HG03064 (cell line): ENCODE data around the gene STEAP3.
"Not testable (repeated sequence)": the region's sequence is repeated elsewhere in the genome, so short reads cannot be mapped to it uniquely, and the experiment has no call there.

ENCODE experiments used
- ATAC-seq: cut with Tn5 transposase; IDR thresholded peaks from one replicate; pipeline ENCODE4 v1.9.1; 2021; ENCODE audit warnings: low read depth; ENCODE audit not compliant: unreplicated experiment

Gene STEAP3

DNA sequence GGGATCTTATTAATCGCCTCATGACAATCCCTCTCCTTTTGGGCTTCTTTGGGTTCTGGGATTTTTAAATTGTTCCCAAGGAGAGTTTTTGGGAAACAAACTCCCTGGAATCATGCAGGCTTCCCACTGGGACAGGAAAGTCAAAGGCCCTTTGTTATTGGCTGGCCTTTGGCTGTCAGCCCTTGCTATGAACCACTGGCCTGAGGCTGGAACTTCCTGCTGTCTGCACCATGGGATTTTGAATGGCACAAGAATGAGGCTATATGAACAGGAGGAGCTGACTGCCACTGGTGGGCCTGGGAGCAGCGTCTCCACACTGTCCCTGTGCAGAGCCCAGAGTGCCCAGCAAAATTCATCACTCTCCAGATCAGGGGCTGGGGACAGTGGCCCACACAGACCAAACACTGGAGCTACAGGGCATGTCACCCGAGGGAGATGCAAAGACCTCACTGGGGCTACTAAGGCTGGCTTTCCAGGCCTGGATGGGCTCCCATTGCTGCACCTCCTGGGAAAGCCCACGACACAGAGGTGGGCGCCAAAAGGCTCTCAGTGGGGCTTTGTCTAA is 35.7 kb downstream of the STEAP3 start:
- no peak for ATAC-seq

DNA sequence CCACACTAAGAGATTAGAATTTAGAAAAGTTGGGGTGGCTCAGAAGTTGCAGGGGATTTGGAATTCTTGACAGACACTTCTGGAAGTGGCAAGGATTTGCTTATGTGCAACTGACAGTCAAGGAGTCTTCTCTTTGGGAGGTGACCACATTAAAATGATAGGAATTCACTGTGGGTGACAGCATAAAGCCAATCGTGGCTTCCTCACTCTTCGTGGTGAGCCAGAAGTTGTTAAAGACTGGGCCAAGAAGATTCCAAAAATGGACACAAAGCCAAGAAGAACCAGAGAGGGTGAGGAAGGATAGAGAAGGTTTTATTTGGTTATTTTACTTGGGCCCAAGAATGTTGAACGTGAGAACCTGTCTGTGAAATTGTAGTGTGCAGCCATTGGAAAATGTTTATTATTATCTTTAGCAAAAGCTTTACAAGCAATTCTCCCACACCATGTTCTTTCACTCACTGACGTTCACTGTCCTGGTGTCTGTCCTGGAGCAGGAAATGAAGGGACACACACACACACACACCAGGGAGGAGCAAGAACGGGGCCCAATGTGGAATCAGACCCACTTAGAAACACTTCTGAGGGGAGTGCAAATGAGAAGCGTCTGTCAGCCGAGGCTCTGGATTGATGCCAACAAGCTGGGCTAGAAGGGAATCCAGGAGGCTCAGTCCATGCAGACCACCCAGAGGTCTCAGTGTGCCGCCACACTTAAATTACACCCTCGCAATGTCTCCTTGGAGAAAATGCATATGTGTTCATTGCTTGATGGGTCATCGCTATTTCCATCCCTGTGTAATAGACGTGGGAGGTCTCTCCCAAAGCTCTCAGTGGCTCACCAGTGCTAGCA is 37.2 kb downstream of the STEAP3 start:
- ATAC-seq: no peak

DNA sequence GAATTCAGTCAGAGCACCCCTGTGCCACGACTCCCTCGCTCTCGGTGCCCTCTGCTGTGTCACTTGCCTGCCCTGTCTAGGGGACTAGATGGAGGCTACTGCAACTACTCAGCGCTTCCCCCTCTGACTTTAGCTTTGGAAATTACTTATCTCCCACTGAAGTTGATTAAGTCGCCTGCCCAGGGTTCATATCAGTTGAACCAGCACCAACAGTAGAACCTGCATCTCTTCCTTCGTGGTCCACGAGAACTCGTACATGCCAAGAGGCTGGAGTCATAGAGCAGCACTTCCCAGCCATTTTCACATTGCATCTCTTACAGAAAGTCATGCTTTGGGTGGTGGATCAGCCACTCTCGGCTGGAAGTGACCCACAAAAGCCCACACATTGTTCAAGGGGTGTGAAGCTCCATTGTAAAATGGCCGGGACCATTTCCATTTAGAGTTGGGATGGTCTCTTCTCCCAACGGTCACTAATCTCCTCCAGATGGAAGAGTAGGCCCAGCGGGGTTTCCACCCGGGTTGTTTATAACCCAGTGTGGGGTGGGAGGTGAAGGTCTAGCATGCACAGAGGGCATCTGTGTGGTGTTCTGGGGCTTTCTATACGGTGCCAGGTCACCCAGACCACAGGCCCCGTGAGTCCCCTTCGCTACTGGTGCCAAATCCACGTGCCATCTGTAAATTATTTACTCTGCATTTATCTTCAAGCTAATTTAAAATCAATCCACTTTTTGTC is 38.0 kb downstream of the STEAP3 start:
- no peak for ATAC-seq

DNA sequence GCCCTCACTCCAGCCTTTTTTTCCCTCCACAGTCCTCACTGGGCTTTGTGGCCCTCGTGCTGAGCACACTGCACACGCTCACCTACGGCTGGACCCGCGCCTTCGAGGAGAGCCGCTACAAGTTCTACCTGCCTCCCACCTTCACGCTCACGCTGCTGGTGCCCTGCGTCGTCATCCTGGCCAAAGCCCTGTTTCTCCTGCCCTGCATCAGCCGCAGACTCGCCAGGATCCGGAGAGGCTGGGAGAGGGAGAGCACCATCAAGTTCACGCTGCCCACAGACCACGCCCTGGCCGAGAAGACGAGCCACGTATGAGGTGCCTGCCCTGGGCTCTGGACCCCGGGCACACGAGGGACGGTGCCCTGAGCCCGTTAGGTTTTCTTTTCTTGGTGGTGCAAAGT is 39.4 kb downstream of the STEAP3 start:
- ATAC-seq: no peak

DNA sequence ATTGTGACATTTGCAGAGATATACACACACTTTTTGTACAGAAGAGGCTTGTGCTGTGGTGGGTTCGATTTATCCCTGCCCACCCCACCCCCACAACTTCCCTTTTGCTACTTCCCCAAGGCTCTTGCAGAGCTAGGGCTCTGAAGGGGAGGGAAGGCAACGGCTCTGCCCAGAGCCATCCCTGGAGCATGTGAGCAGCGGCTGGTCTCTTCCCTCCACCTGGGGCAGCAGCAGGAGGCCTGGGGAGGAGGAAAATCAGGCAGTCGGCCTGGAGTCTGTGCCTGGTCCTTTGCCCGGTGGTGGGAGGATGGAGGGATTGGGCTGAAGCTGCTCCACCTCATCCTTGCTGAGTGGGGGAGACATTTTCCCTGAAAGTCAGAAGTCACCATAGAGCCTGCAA is 40.0 kb downstream of the STEAP3 start:
- no peak for ATAC-seq

DNA sequence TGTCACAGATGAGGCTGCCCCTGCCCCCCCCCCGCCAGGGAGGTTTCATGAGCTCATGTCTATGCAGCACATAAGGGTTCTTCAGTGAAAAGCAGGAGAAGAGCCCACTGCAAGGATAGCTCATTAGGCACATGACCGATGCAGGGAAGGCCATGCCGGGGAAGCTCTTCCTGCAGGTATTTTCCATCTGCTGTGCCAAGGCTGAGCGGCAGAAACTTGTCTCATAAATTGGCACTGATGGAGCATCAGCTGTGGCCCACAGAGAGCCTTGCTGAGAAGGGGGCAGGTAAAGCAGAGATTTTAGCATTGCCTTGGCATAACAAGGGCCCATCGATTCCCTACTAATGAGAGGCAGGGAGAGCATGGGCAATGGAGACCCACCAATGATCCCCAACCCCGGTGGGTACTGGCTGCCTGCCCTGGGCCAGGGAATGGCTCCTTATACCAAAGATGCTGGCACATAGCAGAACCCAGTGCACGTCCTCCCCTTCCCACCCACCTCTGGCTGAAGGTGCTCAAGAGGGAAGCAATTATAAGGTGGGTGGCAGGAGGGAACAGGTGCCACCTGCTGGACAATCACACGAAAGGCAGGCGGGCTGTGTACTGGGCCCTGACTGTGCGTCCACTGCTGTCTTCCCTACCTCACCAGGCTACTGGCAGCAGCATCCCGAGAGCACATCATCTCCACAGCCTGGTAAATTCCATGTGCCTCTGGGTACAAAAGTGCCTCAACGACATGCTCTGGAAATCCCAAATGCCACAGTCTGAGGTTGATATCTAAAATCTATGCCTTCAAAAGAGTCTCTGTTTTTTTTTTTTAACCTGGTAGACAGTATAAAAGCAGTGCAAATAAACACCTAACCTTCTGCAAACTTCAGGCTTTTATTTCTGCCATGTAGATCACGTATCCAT is 41.4 kb downstream of the STEAP3 start:
- ATAC-seq: peak; percentile 98

DNA sequence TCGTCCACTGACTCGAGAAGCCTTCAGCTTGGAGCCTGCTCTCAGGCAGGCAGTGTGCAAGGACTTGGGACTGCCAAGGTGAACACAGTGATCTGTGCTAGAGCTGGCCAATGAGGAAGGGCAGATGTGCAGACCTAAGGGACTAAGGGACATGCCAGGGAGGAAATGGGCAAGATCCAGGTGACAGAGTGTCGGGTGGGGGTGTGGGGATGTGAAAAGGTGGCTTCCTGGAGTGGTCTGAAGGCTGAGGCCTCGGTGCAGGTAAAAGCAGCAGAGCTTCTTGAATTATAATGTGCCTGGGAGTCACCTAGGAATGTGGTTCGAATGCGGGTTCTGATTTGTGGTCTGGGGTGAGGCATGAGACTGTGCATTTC is 42.0 kb downstream of the STEAP3 start:
- ATAC-seq: no peak

DNA sequence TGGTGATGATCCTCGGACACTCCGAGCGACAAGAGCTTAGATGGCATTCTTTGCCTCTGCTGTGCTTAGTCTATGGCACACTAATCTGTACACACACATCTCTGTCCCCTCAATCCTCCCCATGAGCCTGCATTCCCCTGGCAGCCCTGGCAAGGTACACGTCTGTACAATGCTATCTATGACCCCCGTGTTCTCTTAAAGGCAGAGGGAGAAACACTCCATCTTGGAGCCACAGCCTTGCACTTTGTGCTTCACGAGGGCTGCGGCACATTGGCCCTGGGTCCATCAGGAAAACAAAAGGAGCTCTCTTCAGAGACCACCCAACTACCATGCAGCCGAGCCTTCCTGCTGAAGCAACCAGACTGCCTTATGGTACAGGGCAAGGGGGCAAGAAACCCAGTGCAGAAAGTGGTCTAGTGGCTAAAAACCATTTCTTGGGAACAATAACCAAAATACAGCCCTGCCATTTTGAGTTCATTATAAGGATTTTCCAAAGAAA is 42.5 kb downstream of the STEAP3 start:
- ATAC-seq: no peak

DNA sequence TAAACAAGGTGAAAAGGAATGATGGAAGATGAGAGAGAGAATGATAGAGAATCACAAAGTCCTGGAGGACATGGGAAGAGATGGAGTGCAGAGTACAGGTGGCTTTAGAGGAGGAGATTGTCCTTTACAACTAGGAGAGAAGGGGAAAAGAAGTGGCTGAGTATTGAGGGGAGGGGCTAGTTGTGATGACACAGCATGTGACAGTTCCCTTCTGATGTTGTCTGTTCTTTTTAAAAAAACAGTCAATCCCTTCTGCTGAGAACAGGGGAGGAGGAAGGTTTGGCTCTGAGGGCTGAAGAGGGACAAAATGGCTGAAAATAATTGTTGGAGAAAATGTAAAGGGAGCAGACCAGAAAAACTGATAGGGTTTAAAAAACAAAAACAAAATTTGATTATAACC is 44.0 kb downstream of the STEAP3 start:
- ATAC-seq: no peak

DNA sequence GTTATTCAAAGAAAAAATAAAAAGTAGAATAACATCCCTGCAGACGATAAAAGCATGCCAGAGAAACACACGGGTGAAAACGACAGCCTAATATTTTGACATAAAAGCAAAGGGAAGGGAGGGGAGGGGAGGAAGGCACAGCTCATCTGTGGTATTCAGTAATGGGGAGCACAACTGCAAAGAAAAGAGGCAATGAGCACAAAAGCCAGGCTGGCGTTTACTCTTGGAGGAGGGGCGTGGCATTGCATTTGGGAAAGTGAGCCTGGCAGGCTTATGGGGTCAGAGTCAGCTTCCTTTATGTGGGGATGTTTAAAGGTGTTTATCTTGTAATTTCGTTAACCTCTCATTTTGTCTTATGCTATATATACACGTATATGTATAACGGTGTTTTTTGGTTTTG is 53.2 kb downstream of the STEAP3 start:
- no peak for ATAC-seq

DNA sequence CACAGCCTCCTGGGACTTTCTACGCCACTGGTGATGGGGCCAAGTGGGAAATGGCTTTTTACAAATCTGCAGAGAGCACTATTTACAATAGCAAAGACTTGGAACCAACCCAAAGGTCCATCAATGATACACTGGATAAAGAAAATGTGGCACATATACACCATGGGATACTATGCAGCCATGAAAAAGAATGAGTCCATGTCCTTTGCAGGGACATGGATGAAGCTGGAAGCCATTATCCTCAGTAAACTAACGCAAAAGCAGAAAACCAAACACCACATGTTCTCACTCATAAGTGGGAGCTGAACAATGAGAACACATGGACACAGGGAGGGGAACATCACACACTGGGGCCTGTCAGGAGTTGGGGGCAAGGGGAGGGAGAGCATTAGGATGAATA is 54.8 kb downstream of the STEAP3 start:
- not testable (repeated sequence) for ATAC-seq

DNA sequence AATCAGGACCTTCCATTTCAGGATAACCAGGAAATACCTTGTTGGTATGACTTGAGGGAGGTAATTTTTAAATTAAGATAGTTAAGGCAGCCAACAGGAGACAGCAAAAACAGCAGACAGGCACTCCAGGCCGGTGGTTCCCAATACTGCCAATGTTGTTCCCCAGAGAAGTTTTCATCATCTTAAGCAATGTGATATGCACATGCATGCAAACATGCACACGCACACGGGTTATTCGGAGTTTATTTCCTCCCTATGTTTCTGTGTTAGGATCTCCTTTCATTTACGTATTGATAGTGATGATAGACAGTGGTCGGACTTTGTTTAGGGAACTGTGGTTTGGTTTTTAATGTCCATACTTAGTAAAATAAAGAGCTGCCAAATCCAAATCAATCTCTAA is 55.3 kb downstream of the STEAP3 start:
- ATAC-seq: no peak

DNA sequence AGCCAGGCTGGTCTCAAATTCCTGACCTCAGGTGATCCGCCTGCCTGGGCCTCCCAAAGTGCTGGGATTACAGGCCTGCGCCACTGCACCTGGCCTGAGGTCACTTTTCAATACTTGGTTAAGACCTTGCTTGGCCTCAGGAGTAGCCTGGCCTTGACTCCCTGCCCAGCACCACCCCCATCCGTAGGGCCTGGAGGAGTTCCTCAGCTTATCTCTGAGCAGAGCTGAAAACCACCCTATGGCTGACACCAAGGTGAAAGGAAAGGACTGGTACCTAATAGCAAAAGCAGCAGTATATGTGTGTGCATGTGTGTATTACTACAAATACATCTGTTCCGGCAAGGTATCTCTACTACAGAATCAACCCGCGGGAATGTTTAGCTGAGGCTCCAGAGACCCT is 56.0 kb downstream of the STEAP3 start:
- no peak for ATAC-seq

DNA sequence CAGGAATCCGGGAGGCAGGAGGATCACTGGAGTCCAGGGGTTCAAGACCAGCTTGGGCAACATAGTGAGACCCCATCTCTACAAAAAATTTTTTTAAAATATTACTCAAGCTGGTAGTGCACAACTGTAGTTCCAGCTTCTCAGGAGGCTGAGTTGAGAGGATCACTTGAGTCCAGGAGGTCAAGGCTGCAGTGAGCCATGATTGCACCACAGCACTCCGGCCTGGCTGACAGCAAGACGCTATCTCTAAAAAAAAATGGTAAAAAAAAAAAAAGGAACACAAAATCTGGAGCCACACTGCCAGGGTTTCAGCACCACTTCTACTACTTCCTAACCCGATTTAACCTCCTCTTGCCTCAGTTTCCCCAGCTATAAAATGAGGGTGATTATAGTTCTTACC is 57.0 kb downstream of the STEAP3 start:
- ATAC-seq: no peak

DNA sequence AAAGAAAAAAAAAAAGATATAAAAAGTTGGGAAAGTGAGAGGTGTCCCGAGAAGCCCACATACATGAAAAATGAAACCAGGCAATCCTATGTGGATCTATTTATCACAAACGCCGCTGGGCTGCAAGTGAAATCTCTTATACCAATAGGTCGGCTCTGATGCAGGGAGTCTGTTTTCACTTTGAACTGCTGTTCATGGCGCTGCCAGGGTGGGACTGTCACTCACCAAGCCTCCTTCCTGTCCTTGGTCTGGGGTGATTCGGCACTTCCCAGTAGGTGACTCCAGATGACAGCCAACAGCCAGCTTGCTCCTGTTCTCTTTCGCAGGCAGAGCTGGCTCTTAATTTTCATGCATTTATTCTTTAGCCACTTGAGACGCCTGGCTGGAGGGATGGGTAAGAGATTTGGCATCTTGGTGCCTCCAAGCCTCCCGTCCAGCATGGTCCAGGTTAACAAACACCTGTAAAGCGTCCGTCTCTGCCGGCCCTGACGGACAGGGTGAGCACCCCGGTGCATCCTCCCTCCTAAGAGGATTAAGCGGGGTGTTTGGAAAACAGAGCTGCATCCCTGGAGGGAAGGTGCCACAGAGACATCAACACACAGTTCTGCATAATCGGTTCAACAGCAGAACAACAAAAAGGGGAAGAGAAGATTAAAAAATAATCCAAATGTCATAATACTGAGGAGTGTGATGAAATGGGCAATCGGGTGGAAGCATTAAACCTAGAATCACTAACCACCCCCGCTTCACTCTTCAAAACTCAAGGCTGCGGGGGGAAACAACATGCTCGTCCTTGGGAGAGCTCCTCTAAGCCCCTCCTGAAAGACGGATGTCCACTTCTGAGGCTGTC is 58.7 kb downstream of the STEAP3 start:
- ATAC-seq: no peak

DNA sequence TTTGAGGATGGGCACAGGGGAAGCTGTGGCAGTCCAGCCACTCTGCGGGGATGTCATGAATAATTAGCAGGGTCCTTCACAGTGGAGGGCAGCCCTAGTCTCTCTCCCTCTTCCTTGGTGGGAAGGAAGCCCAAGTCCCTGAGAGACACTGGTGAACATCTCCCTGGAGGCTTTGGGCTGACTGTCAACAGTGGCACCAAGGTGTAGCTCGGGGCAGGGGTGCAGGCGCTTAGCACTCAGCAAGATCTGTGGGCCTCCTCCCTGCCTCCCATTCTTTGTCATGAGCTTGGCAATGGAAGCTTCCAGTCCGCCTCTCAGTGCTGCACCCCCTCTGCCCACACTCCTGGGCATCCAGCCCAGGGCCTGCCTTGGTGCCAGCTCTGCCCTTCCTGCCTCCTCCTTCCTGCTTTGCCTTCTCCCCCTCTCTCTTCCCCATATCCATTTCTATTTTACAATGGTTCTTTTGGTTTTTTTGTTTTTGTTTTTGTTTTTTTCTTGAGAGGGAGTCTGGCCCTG is 59.4 kb downstream of the STEAP3 start:
- ATAC-seq: no peak

DNA sequence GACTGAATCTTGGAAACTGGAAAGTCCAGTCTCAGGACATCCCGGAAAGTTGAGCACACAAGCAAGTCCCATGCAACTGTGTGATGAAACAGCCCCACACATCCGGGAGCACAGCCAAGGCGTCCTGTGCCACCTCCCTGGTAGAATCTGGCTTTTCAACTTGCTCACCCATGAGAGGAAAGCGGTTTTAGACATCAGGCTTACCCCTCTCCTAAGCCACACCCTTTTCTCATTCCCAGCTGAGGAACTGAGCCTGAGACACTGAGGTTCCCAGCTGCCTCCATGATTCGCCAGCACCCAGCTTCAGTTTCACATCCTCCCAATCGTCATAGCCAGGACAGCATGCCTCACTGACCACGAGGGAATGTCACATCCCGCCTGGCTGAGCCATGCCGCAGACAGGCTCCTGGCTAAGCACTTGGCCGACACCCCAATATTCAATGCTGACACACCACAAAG is 60.3 kb downstream of the STEAP3 start:
- ATAC-seq: no peak

DNA sequence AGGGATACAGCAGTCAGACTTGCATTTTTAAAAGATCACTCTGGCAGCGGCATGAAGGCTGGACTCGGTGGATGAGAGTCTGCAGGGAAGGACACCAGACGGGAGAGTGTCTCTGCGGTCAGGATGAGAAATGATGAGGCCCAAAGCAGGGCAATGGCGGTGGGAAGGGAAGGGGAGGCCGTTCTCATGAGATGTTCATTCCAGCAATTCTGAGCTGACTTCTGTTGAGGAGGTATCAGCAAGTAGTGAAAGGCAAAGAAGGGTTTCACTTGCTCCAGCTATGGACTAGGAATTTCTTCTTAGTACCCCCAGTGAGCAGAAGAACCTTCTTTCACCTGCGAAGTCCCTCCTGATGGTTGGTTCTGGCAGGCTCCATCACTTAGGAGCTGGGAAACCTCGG is 63.0 kb downstream of the STEAP3 start:
- ATAC-seq: no peak

DNA sequence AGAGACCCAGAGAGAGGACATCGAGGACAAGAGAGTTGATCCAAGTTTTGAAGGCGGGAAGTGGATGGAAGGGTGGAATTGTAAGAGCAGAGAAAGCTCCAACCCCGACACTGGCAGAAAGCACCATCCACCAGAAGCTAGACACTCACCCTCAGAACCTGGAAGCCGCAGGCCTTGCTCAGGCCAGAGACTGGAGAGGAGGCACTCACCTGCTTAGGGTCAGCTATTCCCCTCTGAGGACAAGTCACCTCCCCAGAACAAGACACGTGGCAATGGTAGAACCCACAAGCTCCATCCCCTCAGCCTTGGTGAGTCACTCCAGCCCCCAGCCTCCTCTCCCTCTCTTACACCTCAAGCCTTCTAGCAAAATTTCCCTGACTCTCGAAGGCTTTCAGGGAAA is 64.9 kb downstream of the STEAP3 start:
- ATAC-seq: no peak
